AG09309 (cell line): ENCODE measurements around the gene INSC.

ENCODE experiments used
- DNase-seq: peaks from one replicate; pipeline ENCODE4 v3.0.0-alpha.2; 2010; ENCODE audit warnings: low read depth
- H3K4me3 ChIP-seq: 2 replicates; pipeline ENCODE4 v1.5.1; 2011; ENCODE audit warnings: mild to moderate bottlenecking, low read depth, low read length, moderate library complexity; ENCODE audit not compliant: control insufficient read depth
- CTCF ChIP-seq: IDR thresholded peaks from 2 replicates; pipeline ENCODE4 v1.5.1; 2011; ENCODE audit warnings: mild to moderate bottlenecking, low read depth, low read length, inconsistent platforms; ENCODE audit not compliant: insufficient read depth, control insufficient read depth; ENCODE audit errors: missing control alignments

The INSC gene

DNA sequence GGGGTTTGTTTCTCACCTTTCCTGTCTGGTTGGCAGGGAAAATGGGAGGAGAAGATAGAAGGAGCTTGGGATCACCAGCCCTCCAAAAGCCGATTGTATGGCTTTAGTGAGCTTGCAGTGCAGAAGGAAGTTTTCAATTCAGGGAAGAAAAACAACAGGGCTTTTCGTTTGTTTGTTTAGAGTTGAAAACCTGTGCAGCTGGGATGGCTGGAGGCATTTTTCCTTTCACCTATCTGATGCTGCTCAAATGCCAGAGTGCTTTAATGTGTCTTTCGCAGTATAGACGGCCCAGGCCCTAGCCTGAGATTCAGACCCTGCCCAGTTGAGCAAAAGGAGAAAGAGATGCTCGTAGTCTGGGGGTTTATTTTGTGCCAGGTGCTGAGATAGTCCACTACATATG, 87.9 kb downstream of the INSC start:
- TF ChIP-seq CTCF = no peak
- no peak overlapping the region for H3K4me3 ChIP-seq
- DNase-seq = no peak

DNA sequence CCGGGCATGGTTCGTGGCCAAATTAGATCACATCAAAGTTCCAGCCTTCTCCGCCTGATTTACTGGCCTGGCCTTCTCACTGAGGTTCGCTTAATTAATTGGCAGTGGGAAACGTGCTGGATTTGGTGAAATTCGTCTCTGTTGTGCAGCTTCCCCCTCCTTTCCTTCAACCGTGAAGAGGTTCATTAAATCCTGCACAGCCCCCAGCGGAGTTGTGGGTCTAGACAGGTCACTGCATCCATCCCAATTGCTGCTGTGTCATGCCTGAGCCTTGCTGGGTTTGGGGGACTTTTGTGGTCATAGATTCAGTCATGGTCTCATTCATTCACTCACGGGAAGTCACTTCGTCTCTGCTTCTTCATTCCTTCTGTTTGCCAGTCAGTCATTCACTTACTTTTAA, 90.0 kb downstream of the INSC start:
- DNase-seq = no peak
- H3K4me3 ChIP-seq = no peak overlapping the region
- TF ChIP-seq CTCF = no peak

DNA sequence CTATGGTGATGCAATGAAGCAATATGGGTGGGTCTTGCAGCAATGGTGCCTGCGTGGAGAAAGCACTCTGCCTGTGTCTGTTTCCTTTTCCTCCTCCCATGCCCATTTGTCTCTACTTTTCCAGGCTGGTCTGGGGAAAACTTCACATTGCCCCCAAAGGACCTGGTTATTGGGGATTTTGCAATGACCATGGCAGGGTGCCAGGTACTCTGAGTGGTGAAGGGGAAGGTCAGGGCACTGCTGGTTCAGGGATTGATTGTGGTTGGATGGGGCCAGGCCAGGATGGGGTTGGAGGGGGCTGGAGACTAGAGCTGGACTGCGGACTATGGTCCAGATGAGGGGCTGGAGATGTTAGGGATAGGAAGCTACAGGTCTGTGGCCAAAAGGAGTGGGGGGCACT, 92.1 kb downstream of the INSC start:
- no peak for DNase-seq
- no peak for TF ChIP-seq CTCF
- H3K4me3 ChIP-seq = no peak overlapping the region

- no peak for DNase-seq
- TF ChIP-seq CTCF = peak; percentile 93
- H3K4me3 ChIP-seq = no peak overlapping the region
Measured at GRCh38 chr11:15208378-15209222, 93.9 kb downstream of the INSC start.

- no peak for TF ChIP-seq CTCF
- DNase-seq = no peak
- H3K4me3 ChIP-seq = no peak overlapping the region
Measured at GRCh38 chr11:15212876-15213275, 98.2 kb downstream of the INSC start.

DNA sequence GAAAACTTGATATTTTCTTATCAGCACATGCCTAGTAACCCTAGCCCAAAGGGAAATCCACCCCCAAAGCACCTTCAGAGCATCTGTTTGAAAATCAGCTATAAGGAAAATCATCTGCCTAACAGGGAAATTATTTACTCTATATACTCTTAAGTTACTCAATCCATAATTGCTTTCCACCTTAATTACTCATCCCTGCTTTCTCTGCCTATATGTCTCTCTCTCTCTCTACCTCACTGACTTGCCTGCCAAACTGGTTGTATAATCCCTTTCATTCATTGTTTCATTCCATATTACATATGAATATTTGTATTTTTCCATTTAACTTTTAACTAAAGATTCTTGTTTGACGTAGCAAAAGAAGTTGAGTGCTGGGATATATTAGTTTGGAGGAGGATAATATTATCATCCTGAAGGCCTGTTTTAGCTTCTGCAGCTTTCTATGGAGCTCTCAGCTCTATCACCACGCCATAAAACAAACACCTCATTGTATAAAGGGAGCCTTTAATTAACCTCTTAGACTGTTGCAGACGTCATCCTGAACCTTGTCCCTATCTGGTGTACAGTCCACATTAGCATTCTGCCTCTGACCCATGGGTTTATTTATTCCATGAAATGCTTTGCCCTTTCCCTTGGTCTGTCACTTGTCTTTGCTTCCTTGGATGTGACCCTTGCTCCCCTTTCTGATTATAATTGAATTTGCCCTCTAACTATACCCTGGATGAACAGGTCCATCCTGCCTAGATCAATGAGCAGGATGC, 98.9 kb downstream of the INSC start:
- no peak for TF ChIP-seq CTCF
- H3K4me3 ChIP-seq = no peak overlapping the region
- no peak for DNase-seq
